ENCODE measurements around the gene SLC8B1.
A peak's percentile ranks its signal among the peaks of the same experiment; 100 is the strongest.

DNA sequence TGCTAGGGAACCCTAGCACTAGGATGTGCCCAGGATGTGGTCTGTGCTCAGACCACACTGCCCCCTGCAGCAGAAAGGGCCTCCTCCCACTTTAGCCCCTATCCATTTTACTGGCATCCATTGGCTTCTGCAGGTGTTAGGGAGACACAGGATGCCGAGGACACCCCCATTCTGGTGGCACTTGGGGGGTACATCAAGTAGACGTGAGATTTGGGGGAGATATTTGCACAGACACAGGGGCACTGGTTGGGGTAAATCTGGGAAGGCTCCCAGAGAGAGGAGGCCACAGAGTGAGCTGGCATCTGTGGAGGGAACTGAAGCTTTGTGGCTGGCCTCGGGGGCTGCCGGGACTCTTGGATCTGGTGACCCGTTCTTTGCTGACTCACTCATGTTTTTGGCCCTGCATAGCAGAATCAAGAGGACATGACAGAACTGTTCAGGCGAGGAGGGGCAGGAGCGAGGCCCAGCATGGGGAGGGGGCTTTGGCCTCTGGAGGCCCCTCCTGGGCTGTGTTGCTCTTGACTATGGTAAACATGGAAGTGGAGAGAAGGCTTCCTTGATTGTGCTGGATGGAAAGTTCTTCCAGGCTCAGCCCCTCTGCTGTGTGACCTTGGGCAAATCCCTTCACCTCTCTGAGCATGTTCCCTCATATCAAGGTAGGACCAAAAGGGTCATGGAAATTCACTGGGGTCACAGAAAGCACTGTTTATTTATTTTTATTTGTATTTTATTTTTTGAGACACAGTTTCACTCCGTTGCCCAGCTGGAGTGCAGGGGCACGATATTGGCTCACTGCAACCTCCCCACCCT, 25.2 kb upstream of the SLC8B1 start:
- TF ChIP-seq CTCF (conservative IDR thresholded peaks at IDR 0.05 in 1 of 2, IDR thresholded peaks at IDR 0.05 in 1 of 2; ENCODE audit: low read depth in 1 of 2, low read length in 2 of 2) = peak; percentile 16 to 26
- no peak for TF ChIP-seq EZH2 (IDR thresholded peaks at IDR 0.05; ENCODE audit: low read length, missing control alignments)

All from fibroblast of lung (primary cell).